ENCODE measurements around the gene ADCY2. TPM values are rescaled to one million over a fixed set of nuclear protein-coding genes. Genes with fewer than 3 reads are reported as not detected.

Gene ADCY2
- total RNA-seq, 1 experiment from 2014 or later: 0.34 TPM

DNA sequence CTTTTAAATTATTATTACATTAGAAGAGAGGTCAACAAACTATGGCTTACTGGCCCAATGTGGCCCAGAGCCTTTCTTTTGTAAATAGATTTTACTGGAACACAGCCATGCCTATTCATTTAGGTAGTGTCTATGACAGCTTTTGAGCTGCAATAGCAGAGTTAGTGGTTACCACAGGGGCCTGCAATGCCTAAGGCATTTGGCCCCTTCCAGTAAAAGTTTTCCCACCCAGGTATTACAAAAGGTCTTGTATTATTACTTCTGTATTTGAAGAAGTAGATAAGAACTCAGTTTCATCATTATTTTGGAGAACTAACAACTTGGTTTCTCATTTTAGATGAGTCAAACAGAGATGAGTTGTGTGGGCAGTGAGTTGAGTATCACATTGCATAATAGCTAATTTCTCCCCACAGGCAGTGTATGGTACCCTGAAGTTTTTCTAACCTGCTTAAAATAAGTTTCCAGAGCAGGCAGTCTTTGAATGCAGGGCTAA is 482.5 kb downstream of the ADCY2 start:
- Histone ChIP-seq H3K9me3 (ENCODE audit: low read depth, low read length, poor library complexity, severe bottlenecking) (no peaks in the 10 kb centered on the region), H3K36me3 (ENCODE audit: insufficient read depth, low read length, poor library complexity, severe bottlenecking) (peaks cover 65% of the 10 kb centered on the region), H3K4me1 (ENCODE audit: insufficient read depth, low read length, poor library complexity, severe bottlenecking) (peaks cover 30% of the 10 kb centered on the region), H3K27ac (ENCODE audit: low read depth, low read length, poor library complexity, severe bottlenecking) (no peak overlapping the region), H3K27me3 (replicated peaks; ENCODE audit: insufficient read depth, low read depth, low read length, poor library complexity) (no peaks in the 10 kb centered on the region), H3K4me3 (ENCODE audit: low read depth, low read length, poor library complexity, severe bottlenecking) (no peak overlapping the region)
- ChIA-PET CTCF (interaction anchor here (1.0 kb wide), 1 partner anchor 133 kb away, joined by 3 read pairs; no protein-coding TSS in a partner anchor), POLR2A (ENCODE audit: low non-redundant PET) (no interaction called here)
- BruUV-seq (replicated peaks): no TSS peak
- intact Hi-C loops (cut with micrococcal nuclease; ENCODE audit: unreplicated experiment): loop anchor here (10.0 kb wide), 1 partner anchor 1104 kb away; no protein-coding TSS in a partner anchor
- peak; percentile 9 for DNase-seq (ENCODE audit: low spot score)
- no peak for TF ChIP-seq EZH2 (IDR thresholded peaks at IDR 0.05; ENCODE audit: borderline replicate concordance, low read depth, low read length, poor library complexity, severe bottlenecking)
- TF ChIP-seq, protein P1, sequence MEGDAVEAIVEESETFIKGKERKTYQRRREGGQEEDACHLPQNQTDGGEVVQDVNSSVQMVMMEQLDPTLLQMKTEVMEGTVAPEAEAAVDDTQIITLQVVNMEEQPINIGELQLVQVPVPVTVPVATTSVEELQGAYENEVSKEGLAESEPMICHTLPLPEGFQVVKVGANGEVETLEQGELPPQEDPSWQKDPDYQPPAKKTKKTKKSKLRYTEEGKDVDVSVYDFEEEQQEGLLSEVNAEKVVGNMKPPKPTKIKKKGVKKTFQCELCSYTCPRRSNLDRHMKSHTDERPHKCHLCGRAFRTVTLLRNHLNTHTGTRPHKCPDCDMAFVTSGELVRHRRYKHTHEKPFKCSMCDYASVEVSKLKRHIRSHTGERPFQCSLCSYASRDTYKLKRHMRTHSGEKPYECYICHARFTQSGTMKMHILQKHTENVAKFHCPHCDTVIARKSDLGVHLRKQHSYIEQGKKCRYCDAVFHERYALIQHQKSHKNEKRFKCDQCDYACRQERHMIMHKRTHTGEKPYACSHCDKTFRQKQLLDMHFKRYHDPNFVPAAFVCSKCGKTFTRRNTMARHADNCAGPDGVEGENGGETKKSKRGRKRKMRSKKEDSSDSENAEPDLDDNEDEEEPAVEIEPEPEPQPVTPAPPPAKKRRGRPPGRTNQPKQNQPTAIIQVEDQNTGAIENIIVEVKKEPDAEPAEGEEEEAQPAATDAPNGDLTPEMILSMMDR (conservative IDR thresholded peaks at IDR 0.05; ENCODE audit: low read depth, low read length): no peak
